SK-N-SH treated with all-trans-retinoic acid at 6 μM for 48 hours (cell line): Measurements from ENCODE around the gene SCAF8.

Source experiments
- ATAC-seq: fragments of 200-7000 bp; cut with Tn5 transposase; 3 replicates; pipeline ENCODE4 v1.9.1; 2020; ENCODE audit warnings: mild to moderate bottlenecking, moderate library complexity
- ARNTL ChIP-seq: fragments of 450-650 bp; formaldehyde crosslinking; IDR thresholded peaks from 2 replicates; pipeline ENCODE4 v1.5.0; 2020; ENCODE audit warnings: low read depth, mild to moderate bottlenecking, moderate library complexity, borderline replicate concordance
- BACH2 ChIP-seq: fragments of 250-450 bp; sonication (Bioruptor Pico); IDR thresholded peaks from 2 replicates; pipeline ENCODE4 v1.9.0; 2021; ENCODE audit warnings: mild to moderate bottlenecking, borderline replicate concordance
- CREB5 ChIP-seq: fragments of 250-450 bp; sonication (Bioruptor Pico); IDR thresholded peaks from 2 replicates; pipeline ENCODE4 v1.5.1; 2020; ENCODE audit warnings: low read depth, mild to moderate bottlenecking, moderate library complexity
- CSDC2 ChIP-seq: fragments of 250-450 bp; sonication (Bioruptor Pico); IDR thresholded peaks from 2 replicates; pipeline ENCODE4 v1.5.0; 2020; ENCODE audit warnings: mild to moderate bottlenecking, moderate library complexity
- CSRNP3 ChIP-seq: fragments of 250-450 bp; sonication (Bioruptor Pico); IDR thresholded peaks from 2 replicates; pipeline ENCODE4 v1.5.1; 2021; ENCODE audit warnings: mild to moderate bottlenecking, moderate library complexity
- ESRRG ChIP-seq: fragments of 250-450 bp; sonication (Bioruptor Pico); IDR thresholded peaks from 2 replicates; pipeline ENCODE4 v1.6.1; 2021; ENCODE audit warnings: mild to moderate bottlenecking
- GLIS3 ChIP-seq: fragments of 250-450 bp; sonication (Bioruptor Pico); IDR thresholded peaks from 2 replicates; pipeline ENCODE4 v1.5.0; 2020; ENCODE audit warnings: mild to moderate bottlenecking, moderate library complexity
- ISL1 ChIP-seq: fragments of 250-450 bp; sonication (Bioruptor Pico); IDR thresholded peaks from 2 replicates; pipeline ENCODE4 v2.1.2; 2022; ENCODE audit warnings: mild to moderate bottlenecking, moderate library complexity
- OSR1 ChIP-seq: fragments of 250-450 bp; sonication (Bioruptor Pico); IDR thresholded peaks from 2 replicates; pipeline ENCODE4 v1.8.0; 2022; ENCODE audit warnings: moderate library complexity, mild to moderate bottlenecking, inconsistent platforms
- PPARA ChIP-seq: fragments of 250-450 bp; sonication (Bioruptor Pico); IDR thresholded peaks from 2 replicates; pipeline ENCODE4 v1.5.0; 2020; ENCODE audit warnings: mild to moderate bottlenecking, borderline replicate concordance
- RARB ChIP-seq: fragments of 250-450 bp; sonication (Bioruptor Pico); IDR thresholded peaks from 2 replicates; pipeline ENCODE4 v1.8.0; 2021; ENCODE audit warnings: mild to moderate bottlenecking, moderate library complexity
- SNAI2 ChIP-seq: fragments of 250-450 bp; sonication (Bioruptor Pico); IDR thresholded peaks from 2 replicates; pipeline ENCODE4 v1.5.0; 2020; ENCODE audit warnings: mild to moderate bottlenecking, moderate library complexity
- TCF4 ChIP-seq: fragments of 250-450 bp; sonication (Bioruptor Pico); IDR thresholded peaks from 2 replicates; pipeline ENCODE4 v1.8.0; 2021; ENCODE audit warnings: mild to moderate bottlenecking, moderate library complexity, borderline replicate concordance
- TOX ChIP-seq: fragments of 250-450 bp; sonication (Bioruptor Pico); IDR thresholded peaks from 2 replicates; pipeline ENCODE4 v1.8.0; 2021; ENCODE audit warnings: mild to moderate bottlenecking, moderate library complexity, borderline replicate concordance
- TSHZ2 ChIP-seq: fragments of 250-450 bp; sonication (Bioruptor Pico); IDR thresholded peaks from 2 replicates; pipeline ENCODE4 v1.5.0; 2020; ENCODE audit warnings: mild to moderate bottlenecking, moderate library complexity
- ZC3H10 ChIP-seq: fragments of 250-450 bp; sonication (Bioruptor Pico); IDR thresholded peaks from 2 replicates; pipeline ENCODE4 v1.5.1; 2021; ENCODE audit warnings: mild to moderate bottlenecking, moderate library complexity
- ZFP3 ChIP-seq: fragments of 250-450 bp; sonication (Bioruptor Pico); IDR thresholded peaks from 2 replicates; pipeline ENCODE4 v1.5.0; 2020; ENCODE audit warnings: mild to moderate bottlenecking, moderate library complexity
- ZNF565 ChIP-seq: fragments of 450-650 bp; formaldehyde crosslinking; conservative IDR thresholded peaks from 2 replicates; pipeline ENCODE4 v1.5.0; 2020; ENCODE audit warnings: low read depth, mild to moderate bottlenecking, moderate library complexity
- ZNF70 ChIP-seq: fragments of 450-650 bp; formaldehyde crosslinking; IDR thresholded peaks from 2 replicates; pipeline ENCODE4 v1.5.0; 2020; ENCODE audit warnings: mild to moderate bottlenecking, moderate library complexity
- ZNF8 ChIP-seq: fragments of 450-650 bp; formaldehyde crosslinking; IDR thresholded peaks from 2 replicates; pipeline ENCODE4 v1.5.0; 2020; ENCODE audit warnings: mild to moderate bottlenecking, moderate library complexity
- TF ChIP-seq, protein P1 (sequence below): fragments of 250-450 bp; sonication (Bioruptor Pico); IDR thresholded peaks from 2 replicates; pipeline ENCODE4 v1.8.0; 2021; ENCODE audit warnings: low read depth, mild to moderate bottlenecking, moderate library complexity, borderline replicate concordance

Gene SCAF8

GRCh38 chr6:154783229-154783628 lies 50.0 kb downstream of the SCAF8 start:
- no peak for ATAC-seq
- no peak for TF ChIP-seq TCF4 (CRISPR knock-in tag)
- no peak for TF ChIP-seq ARNTL (CRISPR knock-in tag)
- TF ChIP-seq CREB5 (CRISPR knock-in tag), result no peak
- TF ChIP-seq, protein P1, sequence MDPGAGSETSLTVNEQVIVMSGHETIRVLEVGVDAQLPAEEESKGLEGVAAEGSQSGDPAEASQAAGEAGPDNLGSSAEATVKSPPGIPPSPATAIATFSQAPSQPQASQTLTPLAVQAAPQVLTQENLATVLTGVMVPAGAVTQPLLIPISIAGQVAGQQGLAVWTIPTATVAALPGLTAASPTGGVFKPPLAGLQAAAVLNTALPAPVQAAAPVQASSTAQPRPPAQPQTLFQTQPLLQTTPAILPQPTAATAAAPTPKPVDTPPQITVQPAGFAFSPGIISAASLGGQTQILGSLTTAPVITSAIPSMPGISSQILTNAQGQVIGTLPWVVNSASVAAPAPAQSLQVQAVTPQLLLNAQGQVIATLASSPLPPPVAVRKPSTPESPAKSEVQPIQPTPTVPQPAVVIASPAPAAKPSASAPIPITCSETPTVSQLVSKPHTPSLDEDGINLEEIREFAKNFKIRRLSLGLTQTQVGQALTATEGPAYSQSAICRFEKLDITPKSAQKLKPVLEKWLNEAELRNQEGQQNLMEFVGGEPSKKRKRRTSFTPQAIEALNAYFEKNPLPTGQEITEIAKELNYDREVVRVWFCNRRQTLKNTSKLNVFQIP (CRISPR knock-in tag), result no peak
- TF ChIP-seq ESRRG (CRISPR knock-in tag), result no peak
- TF ChIP-seq CSRNP3, result no peak
- TF ChIP-seq TSHZ2 (CRISPR knock-in tag), result no peak
- TF ChIP-seq GLIS3 (CRISPR knock-in tag), result no peak
- no peak for TF ChIP-seq ZNF8 (CRISPR knock-in tag)
- TF ChIP-seq PPARA (CRISPR knock-in tag), result no peak
- no peak for TF ChIP-seq CSDC2 (CRISPR knock-in tag)
- TF ChIP-seq RARB (CRISPR knock-in tag), result no peak
- TF ChIP-seq ZC3H10 (CRISPR knock-in tag), result no peak
- TF ChIP-seq, all 23 proteins: peak for 0

DNA sequence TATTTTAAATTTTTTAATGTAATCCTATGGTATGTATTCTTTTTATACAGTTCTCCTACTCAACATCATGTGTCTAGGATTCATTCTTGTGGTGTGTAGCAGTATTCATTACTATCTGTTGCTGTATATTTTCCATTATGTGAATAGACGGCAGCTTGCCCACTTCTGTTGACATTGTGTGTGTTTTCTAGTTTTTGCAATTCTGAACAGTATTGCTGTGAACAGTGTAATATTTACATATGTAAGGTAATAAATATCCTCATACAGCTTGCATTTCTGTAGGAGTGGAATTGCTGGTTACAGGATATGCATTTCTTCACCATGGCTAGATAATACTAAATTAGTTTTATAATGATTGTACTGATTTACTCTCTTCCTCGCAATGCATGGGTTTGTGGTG lies 51.9 kb downstream of the SCAF8 start:
- TF ChIP-seq ZNF565 (CRISPR knock-in tag), result no peak
- no peak for TF ChIP-seq PPARA (CRISPR knock-in tag)
- TF ChIP-seq, all 23 proteins: peak for 0

GRCh38 chr6:154786144-154786868 lies 53.1 kb downstream of the SCAF8 start:
- ATAC-seq, result no peak
- TF ChIP-seq TOX (CRISPR knock-in tag) (no peak), RARB (CRISPR knock-in tag) (no peak), TSHZ2 (CRISPR knock-in tag) (no peak), CSRNP3 (no peak), ZNF70 (CRISPR knock-in tag) (no peak), ISL1 (CRISPR knock-in tag) (no peak), CREB5 (CRISPR knock-in tag) (no peak), ZNF8 (CRISPR knock-in tag) (no peak), CSDC2 (CRISPR knock-in tag) (no peak), ZFP3 (no peak), BACH2 (CRISPR knock-in tag) (no peak), SNAI2 (CRISPR knock-in tag) (no peak), OSR1 (CRISPR knock-in tag) (no peak)
- TF ChIP-seq, protein P1 (CRISPR knock-in tag), result no peak

More for the DNA sequence above, 51.9 kb downstream of the SCAF8 start:
- no peak for ATAC-seq
